Measurements from ENCODE around the gene ADAMTSL2. TPM values are rescaled to one million over a fixed set of nuclear protein-coding genes. Genes with fewer than 3 reads are reported as not detected.

The ADAMTSL2 gene
- total RNA-seq, 4 donors from 2014 or later, result 2.8 to 6.6 (median 3.2) TPM

DNA sequence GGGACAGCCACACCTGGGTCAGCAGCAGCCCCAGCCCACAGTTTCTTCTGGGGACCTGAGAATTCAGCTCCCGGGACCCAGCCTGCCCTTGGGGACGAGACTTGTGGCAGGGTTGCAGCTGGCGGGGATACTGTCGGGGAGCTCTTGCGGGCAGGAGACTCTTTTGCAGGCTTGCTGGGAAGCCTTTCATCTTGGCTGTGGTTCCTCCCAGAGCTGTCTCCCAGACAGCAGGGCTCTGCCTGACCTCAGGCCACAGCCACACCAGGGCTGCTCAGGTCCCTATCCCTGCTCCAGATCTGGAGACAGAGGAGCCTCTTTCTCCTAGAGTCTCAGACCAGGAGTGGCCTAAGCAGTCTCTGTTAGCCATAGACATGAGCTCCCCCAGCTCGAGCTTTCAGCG is 5.0 kb upstream of the ADAMTSL2 start:
- 93% methylated on average over 7 of the region's 7 CpGs for WGBS
- Histone ChIP-seq H3K36me3 (no peaks in the 10 kb centered on the region), H3K4me3 (no peak overlapping the region), H3K27me3 (peaks cover 0 to 36% (median 0%) of the 10 kb centered on the region in 4 donors), H3K27ac (replicated peaks in 1 of 4) (no peak overlapping the region), H3K4me1 (peaks cover 29 to 57% (median 50%) of the 10 kb centered on the region in 4 donors), H3K9me3 (no peaks in the 10 kb centered on the region)
- no peak for DNase-seq (ENCODE audit: extremely low spot score)
- TF ChIP-seq POLR2AphosphoS5 (IDR thresholded peaks at IDR 0.05), result no peak
- TF ChIP-seq EP300 (IDR thresholded peaks at IDR 0.05), result no peak
- TF ChIP-seq POLR2A (IDR thresholded peaks at IDR 0.05; ENCODE audit: low read depth), result no peak
- TF ChIP-seq, protein P1, sequence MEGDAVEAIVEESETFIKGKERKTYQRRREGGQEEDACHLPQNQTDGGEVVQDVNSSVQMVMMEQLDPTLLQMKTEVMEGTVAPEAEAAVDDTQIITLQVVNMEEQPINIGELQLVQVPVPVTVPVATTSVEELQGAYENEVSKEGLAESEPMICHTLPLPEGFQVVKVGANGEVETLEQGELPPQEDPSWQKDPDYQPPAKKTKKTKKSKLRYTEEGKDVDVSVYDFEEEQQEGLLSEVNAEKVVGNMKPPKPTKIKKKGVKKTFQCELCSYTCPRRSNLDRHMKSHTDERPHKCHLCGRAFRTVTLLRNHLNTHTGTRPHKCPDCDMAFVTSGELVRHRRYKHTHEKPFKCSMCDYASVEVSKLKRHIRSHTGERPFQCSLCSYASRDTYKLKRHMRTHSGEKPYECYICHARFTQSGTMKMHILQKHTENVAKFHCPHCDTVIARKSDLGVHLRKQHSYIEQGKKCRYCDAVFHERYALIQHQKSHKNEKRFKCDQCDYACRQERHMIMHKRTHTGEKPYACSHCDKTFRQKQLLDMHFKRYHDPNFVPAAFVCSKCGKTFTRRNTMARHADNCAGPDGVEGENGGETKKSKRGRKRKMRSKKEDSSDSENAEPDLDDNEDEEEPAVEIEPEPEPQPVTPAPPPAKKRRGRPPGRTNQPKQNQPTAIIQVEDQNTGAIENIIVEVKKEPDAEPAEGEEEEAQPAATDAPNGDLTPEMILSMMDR (IDR thresholded peaks at IDR 0.05), result no peak
- intact Hi-C loops (cut with DNase I), result no loop called here

GRCh38 chr9:133529874-133530273 is 4.6 kb upstream of the ADAMTSL2 start:
- no peak overlapping the region for H3K4me3 ChIP-seq
- no peak for DNase-seq (ENCODE audit: extremely low spot score)
- TF ChIP-seq POLR2A (IDR thresholded peaks at IDR 0.05; ENCODE audit: low read depth) (no peak), EP300 (IDR thresholded peaks at IDR 0.05) (no peak), POLR2AphosphoS5 (IDR thresholded peaks at IDR 0.05) (no peak)
- TF ChIP-seq, protein P1 (IDR thresholded peaks at IDR 0.05), result no peak
- no peaks in the 10 kb centered on the region for H3K9me3 ChIP-seq
- peaks cover 33 to 61% (median 54%) of the 10 kb centered on the region in 4 donors for H3K4me1 ChIP-seq
- intact Hi-C loops (cut with DNase I), result loop anchor here (10.0 kb wide), 1 partner anchor 465 kb away; the partner anchor contains the start of gene VAV2
- 88% methylated on average over 3 of the region's 7 CpGs for WGBS
- H3K27me3 ChIP-seq, result peaks cover 0 to 40% (median 0%) of the 10 kb centered on the region in 4 donors
- H3K36me3 ChIP-seq, result no peaks in the 10 kb centered on the region
- H3K27ac ChIP-seq (replicated peaks in 1 of 4), result no peak overlapping the region

DNA sequence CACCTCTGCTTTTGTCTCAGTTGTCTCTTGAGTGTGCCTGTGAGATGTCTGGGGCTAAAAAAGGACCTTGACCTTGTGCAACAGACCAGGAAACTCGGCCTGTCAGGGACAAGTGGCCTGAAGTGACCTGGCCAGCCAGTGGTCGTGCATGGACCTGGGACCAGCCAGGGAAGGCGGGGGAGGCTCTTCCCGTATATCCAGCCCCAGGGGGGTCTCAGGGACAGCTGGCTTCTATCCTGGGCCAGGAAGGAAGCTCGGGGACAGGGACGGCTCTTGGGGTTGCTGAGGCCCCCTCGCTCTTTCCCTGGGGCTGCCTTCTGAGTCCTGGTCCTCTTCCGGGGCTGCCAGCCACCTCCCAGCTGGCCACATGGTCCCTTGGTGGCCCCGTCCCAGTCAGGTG is 3.2 kb upstream of the ADAMTSL2 start:
- H3K36me3 ChIP-seq, result no peaks in the 10 kb centered on the region
- TF ChIP-seq, protein P1 (IDR thresholded peaks at IDR 0.05), result no peak
- TF ChIP-seq POLR2A (IDR thresholded peaks at IDR 0.05; ENCODE audit: low read depth) (no peak), EP300 (IDR thresholded peaks at IDR 0.05) (no peak), POLR2AphosphoS5 (IDR thresholded peaks at IDR 0.05) (no peak)
- peaks cover 43 to 69% (median 59%) of the 10 kb centered on the region in 4 donors for H3K4me1 ChIP-seq
- intact Hi-C loops (cut with DNase I), result loop anchor here (10.0 kb wide), 1 partner anchor 464 kb away; the partner anchor contains the start of gene VAV2
- H3K27me3 ChIP-seq, result peaks cover 0 to 41% (median 0%) of the 10 kb centered on the region in 4 donors
- no peak overlapping the region for H3K4me3 ChIP-seq
- no peaks in the 10 kb centered on the region for H3K9me3 ChIP-seq
- H3K27ac ChIP-seq (replicated peaks in 1 of 4), result no peak overlapping the region
- WGBS, result 75% methylated on average over 7 of the region's 9 CpGs
- DNase-seq (ENCODE audit: extremely low spot score), result no peak

DNA sequence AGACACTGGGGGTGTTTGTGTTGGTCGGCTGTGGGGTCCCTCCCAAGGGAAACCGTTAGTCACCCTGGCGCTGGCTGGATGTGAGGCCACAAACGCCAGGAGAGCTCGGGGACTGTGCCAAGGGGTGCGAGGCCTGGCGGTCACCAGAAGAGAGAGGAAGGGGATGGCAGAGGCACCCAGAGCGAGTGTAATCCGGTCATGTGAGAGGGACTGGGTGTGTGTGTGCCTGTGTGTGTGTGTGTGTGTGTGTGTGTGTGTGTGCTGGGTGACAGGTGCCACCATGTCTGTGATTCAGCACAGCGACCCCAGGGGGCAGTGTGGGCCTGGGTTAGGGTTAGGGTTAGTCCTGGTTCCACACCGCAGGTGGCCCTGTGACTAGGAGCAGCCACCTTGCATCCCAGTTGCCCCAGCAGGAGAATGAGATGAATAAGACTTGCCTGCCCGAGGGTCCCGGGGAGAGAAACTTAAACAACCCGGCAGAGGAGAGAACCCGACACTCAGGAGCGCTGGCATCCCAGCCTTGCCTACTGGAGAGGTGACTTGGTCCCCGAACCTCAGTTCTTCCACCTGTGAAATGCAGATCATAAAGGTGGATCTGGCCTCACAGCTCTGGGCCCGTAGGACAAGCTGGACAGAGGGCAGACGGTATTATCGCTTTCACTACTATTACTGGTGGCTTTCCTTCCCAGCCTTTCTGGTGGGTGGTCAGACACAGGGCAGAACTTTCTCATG is 1.4 kb upstream of the ADAMTSL2 start:
- TF ChIP-seq, protein P1 (IDR thresholded peaks at IDR 0.05), result peak; percentile 33 to 53 (median 51)
- no peak for TF ChIP-seq EP300 (IDR thresholded peaks at IDR 0.05)
- intact Hi-C loops (cut with DNase I), result loop anchor here (2.0 to 10.0 kb wide), 2 partner anchors 194 to 462 kb away; partner anchors contain the start of gene VAV2
- no peak overlapping the region for H3K4me3 ChIP-seq
- 71% methylated on average over 18 of the region's 20 CpGs for WGBS
- peaks cover 28 to 52% (median 43%) of the 10 kb centered on the region in 4 donors for H3K4me1 ChIP-seq
- no peak overlapping the region for H3K27ac ChIP-seq (replicated peaks in 1 of 4)
- no peak for DNase-seq (ENCODE audit: extremely low spot score)
- H3K27me3 ChIP-seq, result peaks cover 0 to 29% (median 0%) of the 10 kb centered on the region in 4 donors
- H3K9me3 ChIP-seq, result no peaks in the 10 kb centered on the region
- H3K36me3 ChIP-seq, result no peaks in the 10 kb centered on the region
